ENCODE measurements around the gene MAP2K7. TPM values are rescaled to one million over a fixed set of nuclear protein-coding genes. Genes with fewer than 3 reads are reported as not detected.

The MAP2K7 gene
- 11.3 to 15.6 TPM (median 13.9 TPM) in 5 replicates for total RNA-seq (2022; extraction: Qiagen RNA extraction)

GRCh38 chr19:7903244-7904073 lies at the start of gene MAP2K7:
Gene MAP2K7 (plus strand): TSS chr19:7903877. CDS start chr19:7903945, 68 bp downstream.

GRCh38 chr19:7874076-7874896 lies 29.4 kb upstream of the MAP2K7 start, which contains the start of gene PRR36:
Gene PRR36 (minus strand): TSS chr19:7874390. CDS start chr19:7873689, 701 bp downstream.

GRCh38 chr19:7888145-7888825 lies 15.4 kb upstream of the MAP2K7 start, which contains the start of gene LRRC8E:
Gene LRRC8E (plus strand): TSS chr19:7888510. CDS start chr19:7895604, 7,094 bp downstream.

GRCh38 chr19:7914598-7915045 lies 10.9 kb downstream of the MAP2K7 start, which contains the start of gene TGFBR3L:
Gene TGFBR3L (plus strand): TSS chr19:7914830.

GRCh38 chr19:7919610-7920518 lies 16.2 kb downstream of the MAP2K7 start, which contains the start of gene SNAPC2:
Gene SNAPC2 (plus strand): TSS chr19:7920338. CDS start chr19:7920367, 29 bp downstream.

GRCh38 chr19:7926021-7926726 lies 22.5 kb downstream of the MAP2K7 start, which contains the start of gene CTXN1:
Gene CTXN1 (minus strand): TSS chr19:7926135. CDS start chr19:7925538, 597 bp downstream.

GRCh38 chr19:7943444-7944176 lies 39.9 kb downstream of the MAP2K7 start, which contains the start of gene TIMM44:
Gene TIMM44 (minus strand): TSS chr19:7943666. CDS start chr19:7943651, 15 bp downstream.

Other genes starting within 250 kb of the MAP2K7 start
- not detected in 5 replicates for gene RETN, start 234.8 kb upstream of the MAP2K7 start, total RNA-seq (2022; extraction: Qiagen RNA extraction)
- gene MCEMP1, start 226.8 kb upstream of the MAP2K7 start, total RNA-seq (2022; extraction: Qiagen RNA extraction), result not detected in 5 replicates
- 38.4 to 108 TPM (median 106 TPM) in 5 replicates for gene TRAPPC5, start 223.0 kb upstream of the MAP2K7 start, total RNA-seq (2022; extraction: Qiagen RNA extraction)
- not detected in 5 replicates for gene FCER2, start 201.7 kb upstream of the MAP2K7 start, total RNA-seq (2022; extraction: Qiagen RNA extraction)
- gene CLEC4G, start 171.8 kb upstream of the MAP2K7 start, total RNA-seq (2022; extraction: Qiagen RNA extraction), result not detected in 5 replicates
- not detected in 5 replicates for gene CD209, start 156.3 kb upstream of the MAP2K7 start, total RNA-seq (2022; extraction: Qiagen RNA extraction)
- not detected in 5 replicates for gene CLEC4M, start 140.6 kb upstream of the MAP2K7 start, total RNA-seq (2022; extraction: Qiagen RNA extraction)
- gene EVI5L, start 73.7 kb upstream of the MAP2K7 start, total RNA-seq (2022; extraction: Qiagen RNA extraction), result 1.3 to 1.9 TPM (median 1.5 TPM) in 5 replicates
- 0.28 to 0.51 TPM (median 0.39 TPM) in 5 replicates for gene PRR36, start 29.5 kb upstream of the MAP2K7 start, total RNA-seq (2022; extraction: Qiagen RNA extraction)
- gene LRRC8E, start 15.4 kb upstream of the MAP2K7 start, total RNA-seq (2022; extraction: Qiagen RNA extraction), result 5.1 to 6.0 TPM (median 5.5 TPM) in 5 replicates
- 0.63 to 2.0 TPM (median 1.7 TPM) in 5 replicates for gene TGFBR3L, start 11.0 kb downstream of the MAP2K7 start, total RNA-seq (2022; extraction: Qiagen RNA extraction)
- gene SNAPC2, start 16.5 kb downstream of the MAP2K7 start, total RNA-seq (2022; extraction: Qiagen RNA extraction), result 20.6 to 32.3 TPM (median 29.6 TPM) in 5 replicates
- gene CTXN1, start 22.3 kb downstream of the MAP2K7 start, total RNA-seq (2022; extraction: Qiagen RNA extraction), result 8.2 to 23.4 TPM (median 22.0 TPM) in 5 replicates
- gene TIMM44, start 39.8 kb downstream of the MAP2K7 start, total RNA-seq (2022; extraction: Qiagen RNA extraction), result 26.1 to 31.2 TPM (median 27.4 TPM) in 5 replicates
- gene ELAVL1, start 101.8 kb downstream of the MAP2K7 start, total RNA-seq (2022; extraction: Qiagen RNA extraction), result 60.3 to 70.8 TPM (median 65.5 TPM) in 5 replicates
- not detected in 5 replicates for gene CCL25, start 148.9 kb downstream of the MAP2K7 start, total RNA-seq (2022; extraction: Qiagen RNA extraction)
- not detected in 5 replicates for gene FBN3, start 245.7 kb downstream of the MAP2K7 start, total RNA-seq (2022; extraction: Qiagen RNA extraction)